Glomerular endothelial cell (primary cell): Measurements from ENCODE around the gene GNG3. TPM values are rescaled to one million over a fixed set of nuclear protein-coding genes. Genes with fewer than 3 reads are reported as not detected.
"Not testable (repeated sequence)": the region's sequence is repeated elsewhere in the genome, so short reads cannot be mapped to it uniquely, and the experiment has no call there.

Experiments used
- DNase-seq: peaks from one replicate; pipeline ENCODE4 v3.0.0-alpha.2; 2011; ENCODE audit warnings: low read depth, low spot score; ENCODE audit errors: extremely low read depth
- total RNA-seq: library from RNA; depleted of rRNA; stranded (reverse); fragments of >200 nt; gene quantifications from 2 replicates; pipeline ENCODE4 v1.2.3, GENCODE V29; 2015

GNG3 gene
- total RNA-seq = not detected in 2 replicates

DNA sequence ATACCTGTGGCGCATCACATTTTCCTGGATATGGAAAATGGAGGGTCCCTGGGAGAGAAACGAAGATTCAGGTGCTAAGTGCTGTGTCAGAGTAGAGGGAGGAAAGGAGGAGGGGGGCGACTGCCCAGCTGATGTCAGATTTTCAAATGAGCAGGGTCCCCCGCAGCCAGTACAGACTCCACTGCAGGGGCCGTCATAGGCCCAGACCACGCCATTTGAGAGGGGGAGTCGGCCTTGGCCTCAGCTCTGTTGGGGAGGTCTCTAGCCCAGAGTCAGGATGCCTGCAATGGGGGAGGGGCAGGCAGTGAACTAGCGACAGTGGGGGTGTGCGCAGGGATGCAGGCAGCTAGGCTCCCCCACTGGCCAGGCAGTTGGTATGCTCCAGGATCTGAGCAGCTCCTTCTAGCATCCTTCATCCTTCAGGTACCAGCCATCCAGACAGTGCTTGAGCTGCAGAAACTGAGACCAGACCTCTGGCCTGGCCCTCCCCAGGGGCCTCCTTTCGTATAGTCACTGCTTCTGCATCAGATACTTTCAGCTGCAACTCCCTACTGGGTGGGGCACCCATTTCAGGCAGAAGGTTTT, at the start of gene GNG3, which contains the start of gene BSCL2:
TSS of gene GNG3 (plus strand) at position 400 of the 585 bp plus-strand sequence. CDS start 620 bp downstream, outside the sequence.
TSS of gene BSCL2 (minus strand) at position 148 of the 585 bp plus-strand sequence. CDS start 229 bp downstream, outside the sequence.
- DNase-seq = no peak

DNA sequence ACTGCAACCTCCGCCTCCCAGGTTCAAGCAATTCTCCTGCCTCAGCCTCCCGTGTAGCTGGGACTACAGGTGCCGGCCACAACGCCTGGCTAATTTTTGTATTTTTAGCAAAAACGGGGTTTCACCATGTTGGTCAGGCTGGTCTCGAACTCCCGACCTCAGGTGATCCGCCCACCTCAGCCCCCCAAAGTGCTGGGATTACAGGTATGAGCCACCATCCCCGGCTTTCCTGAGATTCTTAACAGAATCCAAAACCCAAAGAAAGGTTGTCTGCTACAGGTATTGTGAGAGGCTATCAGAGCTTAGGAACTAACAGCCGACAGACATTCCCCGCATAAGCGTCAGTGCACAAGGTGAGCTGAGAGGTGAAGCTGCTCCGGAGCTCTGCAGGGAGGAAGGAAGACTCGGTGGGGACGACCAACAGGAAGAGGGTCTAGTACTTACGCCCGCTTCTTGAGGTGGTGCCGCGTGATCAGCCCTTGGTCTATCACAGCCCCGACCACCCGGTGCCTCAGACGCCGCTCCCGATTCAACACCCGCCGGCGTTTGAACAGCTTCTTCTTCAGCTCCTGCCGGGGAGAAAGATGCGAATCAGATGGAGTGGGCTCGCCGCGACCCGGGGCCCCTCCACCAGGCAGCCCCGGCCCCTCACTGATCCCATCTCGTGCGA, 42.9 kb upstream of the GNG3 start:
- DNase-seq = no peak

DNA sequence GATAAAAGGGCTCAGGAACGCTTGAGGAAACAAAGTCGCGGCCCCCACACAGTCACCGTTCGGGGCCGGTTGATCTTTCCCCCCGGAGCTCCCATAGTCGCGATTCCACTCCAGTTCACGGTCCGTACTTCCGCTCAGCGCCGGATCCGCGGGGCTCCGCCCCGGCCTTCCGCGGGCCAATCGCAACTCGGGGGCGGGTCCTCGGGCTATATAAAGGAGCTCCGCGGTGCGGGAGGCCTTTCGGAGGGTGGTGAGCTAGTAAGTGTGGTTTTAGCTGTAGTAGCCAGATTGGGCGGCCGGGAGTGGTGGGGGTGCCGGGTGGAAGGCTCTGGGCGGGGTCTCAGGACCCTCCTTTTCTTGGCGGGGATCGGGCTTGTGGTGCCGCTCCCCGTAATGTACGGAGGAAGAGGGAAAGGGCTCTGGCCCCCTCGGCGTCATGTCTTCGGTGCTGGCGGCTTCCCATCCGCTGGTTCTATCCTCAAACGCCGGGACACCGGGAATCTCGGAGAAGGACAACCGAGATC, 42.3 kb upstream of the GNG3 start, which contains the start of the genes C11orf98 and CSKMT:
TSS of gene C11orf98 (minus strand) at position 136 of the 524 bp plus-strand sequence. CDS start at position 95, 41 bp downstream.
TSS of gene CSKMT (plus strand) at position 238 of the 524 bp plus-strand sequence. CDS start 568 bp downstream, outside the sequence.
- no peak for DNase-seq

DNA sequence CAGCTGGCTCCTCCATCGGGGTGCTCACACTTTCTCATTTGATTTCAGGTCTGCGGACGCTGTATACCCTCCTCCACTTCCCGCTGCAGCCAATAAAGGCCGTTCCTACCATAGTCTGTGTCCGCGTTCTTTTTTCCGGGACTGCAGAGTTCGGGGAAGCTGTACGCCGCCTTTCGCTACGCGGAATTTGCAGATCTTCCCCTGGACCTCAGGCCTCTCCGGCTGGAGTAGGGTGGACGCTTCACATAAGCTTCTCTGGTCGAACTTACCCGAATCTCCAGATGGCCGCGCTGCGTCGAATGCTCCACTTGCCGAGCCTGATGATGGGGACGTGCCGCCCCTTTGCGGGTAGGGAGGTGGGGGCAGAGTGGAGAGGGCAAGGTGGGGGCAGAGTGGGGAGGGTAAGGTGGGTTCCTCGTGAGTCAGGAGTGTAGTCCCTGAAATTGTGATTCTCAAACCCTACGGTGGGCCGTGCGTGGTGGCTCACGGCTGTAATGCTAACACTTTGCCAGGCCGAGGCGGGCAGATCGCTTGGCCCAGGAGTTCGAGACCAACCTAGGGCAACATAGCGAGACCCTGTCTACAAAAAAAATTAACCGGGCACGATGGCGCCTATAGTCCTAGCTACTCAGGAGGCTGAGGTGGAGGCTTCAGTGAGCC, 41.7 kb upstream of the GNG3 start:
- DNase-seq = no peak

DNA sequence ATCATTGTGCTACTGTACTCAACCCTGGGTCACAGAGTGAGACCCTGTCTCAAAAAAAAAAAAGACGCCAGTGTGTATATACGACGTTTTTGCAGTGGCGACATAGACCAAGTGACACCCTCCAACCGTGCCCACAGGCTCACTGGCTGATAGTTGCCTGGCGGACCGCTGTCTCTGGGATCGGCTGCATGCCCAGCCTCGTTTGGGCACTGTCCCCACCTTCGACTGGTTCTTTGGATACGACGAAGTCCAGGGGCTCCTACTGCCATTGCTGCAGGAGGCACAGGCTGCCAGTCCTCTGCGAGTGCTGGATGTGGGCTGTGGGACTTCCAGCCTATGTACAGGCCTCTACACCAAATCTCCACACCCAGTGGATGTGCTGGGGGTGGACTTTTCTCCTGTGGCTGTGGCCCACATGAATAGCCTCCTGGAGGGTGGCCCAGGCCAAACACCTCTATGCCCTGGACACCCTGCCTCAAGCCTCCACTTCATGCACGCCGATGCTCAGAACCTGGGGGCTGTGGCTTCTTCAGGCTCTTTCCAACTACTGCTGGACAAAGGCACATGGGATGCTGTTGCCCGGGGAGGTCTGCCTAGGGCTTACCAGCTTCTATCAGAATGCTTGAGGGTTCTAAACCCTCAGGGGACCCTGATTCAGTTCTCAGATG, 41.1 kb upstream of the GNG3 start:
- no peak for DNase-seq

DNA sequence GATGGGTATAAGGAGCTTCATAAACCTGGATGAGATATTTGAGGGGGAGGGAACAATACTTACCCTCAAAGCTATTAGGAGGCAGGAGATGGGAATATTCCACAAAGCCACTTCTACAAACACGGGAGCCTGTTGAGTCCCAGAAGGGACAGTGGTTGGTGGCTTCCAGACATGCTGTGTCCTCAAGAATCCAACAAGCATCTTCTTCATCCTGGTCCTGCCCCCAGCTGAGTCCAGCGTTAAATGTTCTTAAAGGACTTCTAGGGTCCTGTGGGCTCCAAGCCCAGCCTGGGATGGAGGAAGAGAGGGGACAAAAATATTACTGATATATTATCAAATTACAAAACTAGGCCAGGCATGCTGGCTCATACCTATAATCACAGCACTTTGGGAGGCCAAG, 40.0 kb upstream of the GNG3 start:
- no peak for DNase-seq

DNA sequence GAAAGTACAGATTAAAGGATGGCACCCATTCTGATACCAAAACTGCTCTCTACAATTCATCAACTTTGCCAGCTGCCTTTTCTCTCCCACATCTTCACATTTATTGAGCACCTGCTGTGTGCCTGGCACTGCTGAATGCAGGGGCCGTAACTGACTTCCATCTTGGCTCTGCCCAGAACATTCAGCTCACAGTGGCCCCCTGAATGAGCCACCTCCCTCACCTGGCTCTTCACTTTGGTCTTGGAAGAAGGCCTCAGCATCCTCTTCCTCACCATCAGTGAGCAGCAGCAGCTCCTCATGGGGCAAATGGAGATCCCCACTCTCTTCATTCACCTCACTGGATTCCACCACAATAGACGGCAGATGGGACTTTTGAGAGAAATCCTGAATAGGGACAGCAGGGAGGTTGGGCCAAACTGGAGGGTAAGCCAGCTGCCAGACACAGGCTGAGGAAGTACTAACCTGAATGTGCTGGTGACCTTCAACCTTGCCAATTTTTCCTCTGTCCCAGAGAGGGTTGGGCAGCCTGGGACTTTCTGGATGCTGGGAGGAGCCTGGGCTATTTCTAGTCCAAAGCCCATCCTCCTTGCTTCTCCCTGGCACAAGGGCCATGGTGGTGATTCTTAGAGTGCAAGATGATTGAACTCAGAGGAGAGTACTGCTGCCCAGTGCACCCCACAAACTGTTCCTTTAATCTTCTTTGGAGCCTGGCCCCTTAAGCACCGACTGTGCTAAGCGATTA, 37.9 kb upstream of the GNG3 start:
- no peak for DNase-seq

DNA sequence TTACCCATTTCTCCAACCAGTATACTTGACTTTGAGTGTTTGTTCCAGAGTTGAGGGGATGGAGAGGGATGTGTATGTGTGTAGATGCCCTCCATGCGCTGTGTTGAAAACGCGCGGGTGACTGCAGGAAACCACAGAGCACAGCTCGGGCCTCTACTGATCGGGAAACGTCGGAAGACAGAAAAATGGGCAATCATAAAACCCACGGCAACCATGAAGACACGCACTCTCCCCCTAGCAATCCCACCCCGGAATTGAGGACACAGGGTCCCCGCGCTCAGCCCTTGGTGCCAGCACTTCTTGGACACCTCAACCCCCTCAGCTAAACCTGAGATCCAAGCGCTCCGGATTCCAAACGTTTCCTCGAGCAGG, 36.3 kb upstream of the GNG3 start:
- DNase-seq = no peak

DNA sequence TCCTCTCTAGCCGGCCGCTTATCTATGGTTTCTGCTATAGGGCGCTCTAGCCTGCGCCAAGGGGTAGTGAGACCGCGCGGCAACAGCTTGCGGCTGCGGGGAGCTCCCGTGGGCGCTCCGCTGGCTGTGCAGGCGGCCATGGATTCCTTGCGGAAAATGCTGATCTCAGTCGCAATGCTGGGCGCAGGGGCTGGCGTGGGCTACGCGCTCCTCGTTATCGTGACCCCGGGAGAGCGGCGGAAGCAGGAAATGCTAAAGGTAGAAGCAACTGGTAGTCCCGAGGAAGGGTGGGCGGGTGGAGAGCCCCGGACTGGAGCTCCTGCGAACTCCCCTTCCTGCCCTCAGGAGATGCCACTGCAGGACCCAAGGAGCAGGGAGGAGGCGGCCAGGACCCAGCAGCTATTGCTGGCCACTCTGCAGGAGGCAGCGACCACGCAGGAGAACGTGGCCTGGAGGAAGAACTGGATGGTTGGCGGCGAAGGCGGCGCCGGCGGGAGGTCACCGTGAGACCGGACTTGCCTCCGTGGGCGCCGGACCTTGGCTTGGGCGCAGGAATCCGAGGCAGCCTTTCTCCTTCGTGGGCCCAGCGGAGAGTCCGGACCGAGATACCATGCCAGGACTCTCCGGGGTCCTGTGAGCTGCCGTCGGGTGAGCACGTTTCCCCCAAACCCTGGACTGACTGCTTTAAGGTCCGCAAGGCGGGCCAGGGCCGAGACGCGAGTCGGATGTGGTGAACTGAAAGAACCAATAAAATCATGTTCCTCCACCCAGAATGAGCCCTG, 35.7 kb upstream of the GNG3 start, which contains the start of the genes LBHD1 and UQCC3:
TSS of gene LBHD1 (minus strand) at position 660 of the 782 bp plus-strand sequence. CDS start 2,236 bp downstream, outside the sequence.
TSS of gene UQCC3 (plus strand) at position 66 of the 782 bp plus-strand sequence. CDS start at position 139, 73 bp downstream.
- DNase-seq = no peak

DNA sequence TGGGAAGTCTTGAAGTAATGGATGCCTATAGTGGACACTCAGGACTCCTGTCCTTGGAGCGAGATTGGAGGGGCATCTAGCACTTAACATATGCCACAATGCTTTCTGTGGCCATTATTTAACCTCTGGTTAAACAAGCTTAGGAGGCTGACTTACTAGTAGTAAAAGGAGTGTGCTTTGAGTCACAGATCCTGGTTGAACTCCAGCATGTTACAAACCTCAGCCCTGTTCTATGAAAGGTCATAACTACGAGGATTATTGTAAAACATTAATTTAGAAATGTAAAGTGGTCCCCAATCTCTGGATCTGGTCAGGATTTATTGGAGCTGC, 34.3 kb upstream of the GNG3 start:
- no peak for DNase-seq

DNA sequence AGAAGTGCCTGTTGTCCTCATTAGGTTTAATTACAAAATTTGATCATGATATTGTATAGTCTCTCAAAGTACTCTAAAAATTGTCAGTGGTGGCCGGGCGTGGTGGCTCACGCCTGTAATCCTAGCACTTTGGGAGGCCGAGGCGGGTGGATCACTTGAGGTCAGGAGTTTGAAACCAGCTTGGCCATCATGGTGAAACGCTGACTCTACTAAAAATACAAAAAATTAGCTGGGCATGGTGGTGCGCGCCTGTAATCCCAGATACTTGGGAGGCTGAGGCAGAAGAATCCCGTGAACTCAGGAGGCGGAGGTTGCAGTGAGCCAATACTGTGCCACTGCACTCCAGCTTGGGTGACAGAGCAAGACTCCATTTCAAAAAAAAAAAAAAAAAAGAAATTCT, 32.1 kb upstream of the GNG3 start:
- not testable (repeated sequence) for DNase-seq

DNA sequence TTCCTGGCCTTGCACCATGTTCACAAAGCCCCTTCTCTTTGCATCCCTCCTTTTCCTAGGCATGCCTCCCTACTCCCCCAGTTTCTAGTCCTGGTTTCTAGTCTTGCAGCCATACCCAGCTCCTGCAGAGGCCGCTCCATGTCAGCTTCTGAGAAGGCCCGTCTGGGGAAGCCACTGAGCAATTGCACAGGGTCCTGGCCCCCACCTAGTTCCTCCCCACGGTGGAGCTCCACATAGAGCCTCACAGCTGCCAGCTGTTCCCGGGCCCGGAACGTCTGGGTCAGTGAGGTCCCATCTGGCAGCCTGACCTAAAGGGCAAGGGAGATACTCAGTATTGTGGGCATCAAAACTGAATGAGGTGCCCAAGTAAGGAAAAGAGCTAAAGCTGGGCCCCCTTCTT, 30.8 kb upstream of the GNG3 start:
- no peak for DNase-seq

DNA sequence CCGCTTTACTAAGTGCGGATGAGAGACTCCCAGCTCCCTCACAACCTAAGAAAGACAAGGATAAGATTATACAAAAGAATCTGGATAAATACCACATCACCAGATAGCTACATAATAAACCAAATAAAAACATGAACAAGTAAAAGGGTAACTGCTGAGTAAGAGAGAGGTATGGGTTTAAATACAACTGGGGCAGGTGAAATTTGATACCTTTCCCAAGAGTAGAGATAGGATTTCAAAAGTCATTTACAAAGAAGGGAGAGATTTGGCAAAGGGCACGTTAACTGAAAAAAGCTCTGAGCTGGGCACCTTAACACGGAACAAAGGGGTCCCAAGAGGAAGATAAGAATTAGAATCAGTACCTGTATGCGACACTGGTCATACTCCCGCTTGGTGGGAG, 30.3 kb upstream of the GNG3 start:
- DNase-seq = no peak

DNA sequence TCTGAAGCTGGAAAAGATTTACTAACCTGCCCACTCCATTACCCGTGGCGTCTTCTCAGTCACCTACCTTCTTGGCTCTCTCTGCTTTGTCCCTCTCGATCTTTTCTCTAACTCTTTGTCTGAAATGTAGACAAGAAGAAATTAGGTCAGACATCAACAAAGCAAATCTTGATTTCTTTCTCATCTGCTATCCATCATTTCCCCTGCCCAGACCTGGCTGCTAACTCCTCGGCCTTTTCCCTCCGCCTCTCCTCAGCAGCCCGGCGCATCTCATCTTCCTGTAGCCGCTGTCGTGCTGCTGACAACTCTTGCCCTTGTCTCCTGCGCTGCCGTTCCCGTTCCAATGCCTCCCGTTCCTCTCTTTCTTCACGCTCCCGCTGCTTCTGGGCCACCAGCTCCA, 29.8 kb upstream of the GNG3 start:
- DNase-seq = no peak

DNA sequence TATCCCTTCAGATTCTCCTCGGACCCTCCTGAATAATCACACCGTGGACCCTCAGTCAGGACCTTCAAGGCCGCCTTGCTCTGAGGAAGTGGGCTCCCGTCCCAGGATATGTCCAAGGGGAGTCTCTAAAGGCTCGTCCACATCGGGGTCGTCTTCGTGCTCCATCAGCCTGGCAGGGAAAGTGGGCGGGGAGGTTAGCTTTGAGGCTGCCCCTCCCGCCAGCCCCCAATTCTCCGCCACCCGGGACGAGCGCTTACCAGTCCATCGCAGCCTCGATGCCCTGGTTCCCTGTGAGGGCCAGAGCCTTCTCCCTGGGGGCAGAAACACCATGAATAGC, 29.1 kb upstream of the GNG3 start:
- DNase-seq = no peak

DNA sequence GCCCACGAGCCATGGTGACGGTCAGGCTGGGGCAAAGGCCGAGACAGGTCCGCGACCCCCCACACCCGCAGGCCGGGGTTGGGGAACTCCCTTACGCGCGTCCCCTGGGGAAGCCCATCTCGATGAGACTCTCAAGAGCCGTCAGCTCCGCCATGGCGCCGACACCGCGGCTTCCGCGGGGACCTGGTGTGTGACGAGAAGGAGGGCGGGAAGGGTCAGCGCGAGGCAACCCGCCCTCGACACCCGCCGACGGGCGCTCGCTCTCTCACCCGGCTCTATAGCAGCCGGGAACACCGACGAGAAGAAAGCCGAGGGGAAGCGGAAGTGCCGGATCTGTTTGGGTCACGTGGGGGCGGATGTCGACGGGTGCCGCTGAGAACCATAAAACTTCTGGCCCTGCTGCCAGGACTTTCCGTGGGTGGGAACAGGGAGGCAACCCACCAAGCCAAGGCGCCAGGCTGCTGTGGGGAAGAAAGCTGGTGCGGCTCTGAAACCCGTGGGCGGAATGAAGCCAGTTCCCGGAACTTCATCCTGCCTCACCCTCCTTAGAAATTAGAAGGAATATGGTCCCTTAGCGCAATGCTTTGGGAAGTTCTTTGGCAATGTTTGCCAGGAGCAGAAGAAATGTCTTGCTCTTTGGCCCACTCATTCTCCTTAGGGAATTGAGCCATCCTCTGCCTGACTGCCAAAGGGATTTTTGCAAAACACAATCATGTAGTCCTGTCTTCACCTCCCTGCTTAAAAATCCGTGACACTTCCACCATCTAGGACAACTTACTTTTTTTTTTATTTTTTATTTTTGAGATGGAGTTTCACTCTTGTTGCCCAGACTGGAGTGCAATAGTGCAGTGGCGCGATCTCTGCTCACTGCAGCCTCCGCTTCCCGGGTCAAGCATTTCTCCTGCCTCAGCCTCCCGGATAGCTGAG, 28.4 kb upstream of the GNG3 start, which contains the start of gene UBXN1:
TSS of gene UBXN1 (minus strand) at position 304 of the 927 bp plus-strand sequence. CDS start at position 154, 150 bp downstream.
- no peak for DNase-seq

DNA sequence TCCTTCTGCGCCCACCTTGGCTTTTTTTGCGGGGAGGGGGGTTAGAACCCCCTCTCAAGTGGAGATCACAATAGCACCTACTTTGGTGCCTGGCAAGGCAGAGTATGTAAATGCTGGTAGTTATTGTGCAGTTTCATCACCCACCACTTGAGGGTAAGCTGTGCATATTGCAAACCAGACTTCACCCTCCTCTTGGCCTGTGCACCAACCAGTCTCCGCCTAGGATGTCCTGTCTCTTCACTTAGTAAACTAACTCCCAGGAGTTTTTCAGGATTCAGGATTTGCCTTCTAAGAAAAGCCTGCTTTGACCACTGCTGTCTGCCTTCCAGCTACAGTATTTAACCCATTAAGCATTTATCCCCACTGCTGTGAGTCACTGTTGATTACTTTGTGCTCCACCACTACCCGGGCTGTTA, 26.6 kb upstream of the GNG3 start:
- no peak for DNase-seq

DNA sequence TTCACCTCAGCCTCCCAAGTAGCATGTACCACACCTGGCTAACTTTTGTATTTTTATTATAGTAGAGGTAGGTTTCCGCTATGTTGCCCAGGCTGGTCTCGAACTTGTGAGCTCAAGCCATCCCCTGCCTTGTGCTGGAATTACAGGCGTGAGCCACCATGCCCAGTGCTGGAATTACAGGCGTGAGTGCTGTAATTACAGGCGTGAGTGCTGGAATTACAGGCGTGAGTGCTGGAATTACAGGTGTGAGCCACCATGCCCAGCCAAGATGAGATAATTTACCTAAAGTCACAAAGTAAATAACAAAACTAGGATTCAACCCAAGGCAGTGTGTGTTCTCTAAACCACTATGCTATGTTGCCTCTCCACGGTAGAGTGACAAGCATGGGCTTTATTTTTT, 25.0 kb upstream of the GNG3 start:
- no peak for DNase-seq
